Measurements from ENCODE around the gene CENPE.
A peak's percentile ranks its signal among the peaks of the same experiment; 100 is the strongest.

Gene CENPE

DNA sequence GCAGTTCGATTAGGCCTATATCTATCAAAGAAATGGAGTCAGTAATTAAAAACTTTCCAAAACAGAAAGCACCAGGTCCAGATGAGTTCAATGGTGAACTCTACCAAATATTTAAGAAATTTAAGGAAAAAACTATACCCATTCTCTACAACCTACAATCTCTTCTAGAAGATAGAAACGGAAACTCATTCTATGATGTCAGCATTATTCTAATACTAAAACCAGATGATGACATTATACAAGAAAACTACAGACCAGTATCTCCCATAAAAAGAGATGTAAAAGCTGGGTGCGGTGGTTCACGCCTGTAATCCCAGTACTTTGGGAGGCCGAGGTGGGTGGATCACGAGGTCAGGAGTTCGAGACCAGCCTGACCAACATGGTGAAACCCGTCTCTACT lies 69.0 kb downstream of the CENPE start:
- no peak for DNase-seq

DNA sequence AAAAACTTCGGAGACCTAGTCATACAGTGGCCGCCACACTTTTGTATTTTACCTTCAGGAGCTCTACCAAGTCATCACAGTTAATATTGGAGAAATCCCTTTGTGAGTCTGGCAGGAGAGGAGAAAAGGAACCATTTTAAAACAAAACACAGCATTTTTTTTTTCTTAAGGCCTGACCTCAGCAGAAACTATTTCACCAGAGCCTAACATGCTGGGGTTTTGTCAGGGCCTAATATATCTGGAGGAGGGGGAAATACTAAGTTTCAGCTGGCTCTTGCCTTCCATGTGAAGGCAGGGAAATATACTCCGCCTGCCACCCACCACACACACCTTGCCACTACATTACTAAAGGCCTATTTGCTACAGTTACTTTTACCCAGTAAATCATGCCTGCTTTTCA lies 72.0 kb downstream of the CENPE start:
- no peak for DNase-seq

DNA sequence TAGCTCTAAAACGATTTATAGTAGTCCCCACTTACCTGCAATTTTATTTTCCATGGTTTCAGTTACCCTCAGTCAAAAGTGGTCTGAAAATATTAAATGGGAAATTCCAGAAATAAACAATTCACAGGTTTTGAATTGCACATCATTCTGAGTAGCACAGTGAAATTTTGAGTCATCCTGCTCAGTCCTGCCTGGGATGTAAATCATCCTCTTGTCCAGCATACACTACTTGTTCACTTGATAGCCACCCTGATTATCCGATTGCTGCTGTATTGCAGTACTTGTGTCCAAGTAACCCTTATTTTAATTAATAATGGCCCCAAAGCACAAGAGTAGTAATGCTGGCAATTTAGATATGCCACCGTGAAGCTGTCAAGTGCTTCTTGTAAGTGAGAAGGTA lies 75.0 kb downstream of the CENPE start:
- no peak for DNase-seq

DNA sequence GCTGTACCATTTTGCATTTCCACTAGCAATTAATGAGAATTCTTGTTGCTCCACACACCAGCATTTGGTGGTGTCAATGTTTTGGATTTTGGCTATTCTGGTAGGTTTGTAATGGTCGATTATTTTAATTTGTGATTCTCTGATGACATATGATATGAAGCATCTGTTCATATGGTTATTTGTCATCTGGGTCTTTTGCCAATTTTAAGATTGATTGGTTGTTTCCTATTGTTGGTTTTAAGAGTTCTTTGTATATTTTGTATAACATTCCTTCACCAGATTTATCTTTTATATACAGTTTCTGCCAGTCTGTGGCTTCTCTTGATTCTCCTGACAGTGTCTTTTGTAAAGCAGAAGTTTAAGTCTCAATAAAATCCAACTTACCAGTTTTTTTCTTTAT lies 80.0 kb downstream of the CENPE start:
- DNase-seq: no peak

DNA sequence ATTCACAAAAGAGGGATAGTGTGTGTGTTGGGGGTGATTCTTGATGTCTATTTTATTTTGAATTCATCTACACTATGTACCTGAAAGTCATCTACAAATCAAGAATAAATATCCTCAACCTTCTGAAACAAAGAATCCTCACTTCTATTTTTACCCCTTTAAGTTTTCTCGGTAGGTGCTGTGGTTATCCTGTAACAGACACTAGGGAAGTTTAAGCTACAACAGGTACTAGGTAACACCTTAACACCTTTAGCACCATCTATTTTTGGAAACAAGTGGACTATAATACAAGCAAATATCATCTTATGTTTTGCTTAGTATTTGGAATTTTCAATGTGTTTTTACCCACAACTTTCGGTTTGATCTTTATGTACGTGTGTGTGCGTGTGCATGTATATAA lies 86.5 kb downstream of the CENPE start:
- DNase-seq: no peak

DNA sequence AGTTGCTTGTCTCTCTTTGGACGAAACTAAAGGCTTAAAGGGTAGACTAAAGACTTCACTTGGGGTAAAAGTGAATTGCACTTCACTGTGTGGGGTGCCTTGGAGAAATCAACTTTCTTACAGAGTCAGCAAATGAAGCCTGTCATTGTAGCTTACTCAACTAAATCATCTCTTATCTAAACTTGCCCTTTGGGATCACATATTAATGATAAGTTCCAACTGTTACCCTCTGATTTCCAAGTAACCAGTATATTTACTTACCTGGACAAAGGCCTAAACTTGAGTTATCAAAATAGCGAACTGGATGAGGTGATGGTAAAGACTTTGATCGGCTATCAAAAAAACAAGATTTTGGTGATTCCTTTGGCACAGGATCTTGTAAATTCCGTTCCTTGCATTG lies 89.6 kb downstream of the CENPE start:
- DNase-seq: no peak

DNA sequence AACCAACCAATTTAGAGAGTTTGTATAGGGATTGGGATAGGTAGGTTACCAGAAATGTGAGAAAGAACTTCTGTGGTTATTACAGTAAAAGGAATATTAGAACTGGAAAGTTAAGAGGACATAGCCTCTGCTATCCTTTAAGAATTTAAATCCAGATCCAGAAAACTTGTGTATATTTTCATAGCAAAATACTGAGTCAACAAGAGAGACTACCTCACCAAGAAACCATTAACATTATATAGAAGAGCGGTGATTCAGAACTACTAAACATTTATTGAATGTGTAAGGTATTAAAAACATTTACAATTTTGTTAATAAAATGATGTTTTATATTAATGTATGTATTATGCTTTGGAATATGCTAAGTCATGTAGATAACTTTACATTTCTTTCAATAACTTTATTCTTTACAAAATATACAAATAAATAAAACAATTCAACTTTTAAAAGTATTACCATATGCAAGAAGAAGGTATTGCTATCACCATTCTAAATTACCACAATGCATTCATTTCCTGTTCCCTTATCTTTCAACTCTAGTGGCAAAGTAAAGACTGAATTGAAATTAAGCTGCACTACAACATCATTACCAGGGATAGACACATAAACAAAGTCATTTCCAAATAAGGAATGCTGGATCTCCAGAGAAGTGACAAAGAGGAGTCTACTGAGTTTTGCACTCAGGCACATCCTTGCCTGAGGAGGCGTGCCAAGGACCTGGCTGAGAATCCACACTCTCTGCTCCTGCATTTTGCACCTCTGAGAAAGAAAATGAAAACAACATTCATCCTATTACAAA lies 92.4 kb downstream of the CENPE start:
- no peak for DNase-seq

DNA sequence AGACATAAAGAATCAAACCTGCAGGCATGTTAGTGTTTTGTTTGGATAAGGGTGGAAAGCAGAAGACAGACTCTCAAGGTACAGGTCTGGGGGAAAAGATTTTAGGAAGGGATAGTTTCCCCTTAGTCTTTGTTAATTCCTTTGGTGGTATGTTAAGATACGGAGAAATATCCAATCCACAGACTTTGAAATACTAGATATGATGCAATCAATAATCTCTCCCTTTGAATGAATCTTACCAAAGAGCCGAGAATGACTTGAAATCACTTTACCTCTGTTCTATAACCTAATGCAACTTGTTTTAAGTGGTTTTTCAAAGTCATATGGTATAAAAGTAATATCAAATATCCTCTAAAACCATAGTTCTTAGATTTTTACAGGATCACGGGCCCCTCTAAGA lies 93.3 kb downstream of the CENPE start:
- DNase-seq: no peak

DNA sequence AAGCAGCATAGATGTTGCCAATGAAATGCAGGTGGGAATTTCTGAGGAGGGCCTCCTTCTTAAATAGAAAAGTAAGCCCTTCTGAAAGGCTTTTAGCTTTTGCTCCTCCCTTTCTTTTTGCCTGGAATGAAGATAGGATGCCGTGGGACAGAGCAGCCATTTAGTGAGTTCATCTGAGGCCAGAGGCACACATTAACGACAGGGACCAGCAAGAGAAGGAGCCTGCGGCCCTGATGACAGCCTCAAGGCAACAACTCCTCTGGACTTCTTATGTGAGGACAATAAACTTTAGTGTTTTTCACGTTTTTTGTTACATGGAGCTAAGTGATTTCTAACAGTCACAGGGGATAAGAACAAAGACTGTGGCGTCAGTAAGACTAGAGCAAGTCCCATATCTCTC lies 97.5 kb downstream of the CENPE start:
- DNase-seq: no peak

DNA sequence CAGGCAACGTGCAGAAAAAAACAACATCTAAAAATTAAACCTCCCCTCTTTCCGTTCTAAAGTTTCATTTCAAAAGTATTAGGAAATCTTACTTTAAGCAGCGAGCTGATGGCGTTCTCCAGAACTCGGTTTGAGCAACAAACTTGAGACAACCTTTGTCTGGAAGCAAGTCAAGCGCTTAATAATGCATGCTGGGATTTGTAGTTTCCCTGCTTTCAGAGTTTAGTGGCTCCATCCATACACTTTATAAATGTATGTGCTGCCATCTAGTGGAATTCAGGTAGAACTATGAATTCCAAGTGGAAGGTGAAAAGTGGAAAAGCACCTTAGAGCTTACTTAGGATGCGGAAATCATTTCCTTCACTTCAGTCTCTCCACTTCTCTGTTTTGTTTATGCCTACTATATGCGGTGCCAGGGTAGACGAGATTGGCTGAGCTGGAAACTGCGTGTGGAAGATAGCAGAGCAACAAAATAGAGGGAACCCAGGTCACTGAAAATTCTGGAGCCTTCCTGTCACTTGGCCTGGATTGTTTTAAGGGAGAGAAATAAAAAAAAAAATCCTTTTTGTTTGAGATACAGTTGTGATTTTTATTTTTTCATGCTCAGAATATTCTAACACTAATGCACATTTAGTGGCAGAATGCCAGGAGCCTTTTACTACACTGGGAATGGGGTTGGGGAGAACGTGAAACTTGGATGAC lies 98.3 kb downstream of the CENPE start, which contains the start of gene BDH2:
Gene BDH2 (minus strand): TSS at position 144 of the 702 bp plus-strand sequence. CDS start 3,580 bp downstream, outside the sequence.
- DNase-seq: peak; percentile 74

DNA sequence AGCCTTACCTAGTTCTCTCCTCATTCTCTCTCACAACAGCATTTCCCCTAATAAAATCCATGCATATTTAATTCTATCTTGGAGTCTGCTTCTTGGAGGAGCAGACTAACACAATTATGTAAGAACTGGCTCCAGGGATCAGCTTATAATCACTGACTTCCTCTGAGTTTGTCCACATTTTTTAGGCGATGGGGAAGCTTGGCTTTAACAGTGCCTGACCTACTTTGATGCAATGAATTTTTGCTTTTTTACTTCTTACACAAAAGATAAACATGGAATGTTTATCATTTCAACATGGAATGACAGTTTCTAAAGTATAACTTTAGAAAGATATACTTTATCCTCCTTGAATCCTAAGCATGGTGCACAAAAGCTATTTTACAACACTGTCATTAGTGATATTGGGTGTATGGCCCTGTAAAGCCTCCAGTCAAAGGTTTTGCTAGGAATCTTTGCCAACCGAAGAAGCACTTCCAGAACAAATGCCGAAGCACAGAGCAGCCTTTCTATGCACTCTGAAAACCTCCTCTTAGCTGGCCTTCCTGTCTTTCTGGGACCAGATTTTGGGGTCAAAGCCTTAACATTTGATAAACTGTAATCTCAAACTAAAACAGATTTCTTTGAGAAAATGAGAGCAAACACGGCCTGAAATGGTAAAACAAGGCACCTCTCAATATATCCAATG lies 99.2 kb downstream of the CENPE start:
- no peak for DNase-seq

DNA sequence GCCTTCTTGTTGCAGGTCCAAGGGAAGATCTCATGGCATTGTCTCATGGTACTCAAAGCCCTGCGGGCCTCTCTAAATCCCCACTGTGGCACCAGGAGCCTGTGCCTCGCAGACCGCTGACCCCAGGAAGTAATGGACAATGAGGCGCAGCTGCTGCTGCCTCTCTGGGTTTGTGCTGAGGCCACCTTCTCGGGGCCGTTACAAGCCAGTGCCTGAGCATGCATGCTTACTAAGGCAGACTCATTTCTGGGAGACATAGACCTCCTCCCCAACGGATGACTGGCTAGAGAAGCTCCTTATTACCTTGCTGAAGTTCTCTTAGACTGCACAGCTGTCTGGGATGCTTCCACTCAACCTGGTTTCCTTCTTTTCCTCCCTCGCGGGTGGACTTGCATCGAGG lies 99.8 kb downstream of the CENPE start:
- no peak for DNase-seq

DNA sequence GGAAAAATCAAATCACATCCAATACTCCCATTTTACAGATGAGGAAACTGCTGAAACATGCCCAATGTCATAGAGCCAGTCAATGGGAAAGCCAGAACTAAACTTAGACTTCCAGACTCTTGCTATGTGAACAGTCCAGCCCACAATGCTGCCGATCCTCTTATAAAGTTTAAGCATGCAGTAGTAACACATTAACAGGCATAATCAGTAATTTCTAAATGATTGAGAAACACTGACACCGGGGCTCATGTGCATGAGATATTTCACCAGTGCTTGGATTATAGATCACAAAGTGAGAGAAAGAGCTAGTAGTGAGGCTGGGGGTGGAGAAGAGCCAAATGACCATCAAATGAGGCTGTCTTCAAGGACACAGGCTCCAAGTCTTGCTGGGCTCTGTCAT lies 101.0 kb downstream of the CENPE start:
- no peak for DNase-seq

DNA sequence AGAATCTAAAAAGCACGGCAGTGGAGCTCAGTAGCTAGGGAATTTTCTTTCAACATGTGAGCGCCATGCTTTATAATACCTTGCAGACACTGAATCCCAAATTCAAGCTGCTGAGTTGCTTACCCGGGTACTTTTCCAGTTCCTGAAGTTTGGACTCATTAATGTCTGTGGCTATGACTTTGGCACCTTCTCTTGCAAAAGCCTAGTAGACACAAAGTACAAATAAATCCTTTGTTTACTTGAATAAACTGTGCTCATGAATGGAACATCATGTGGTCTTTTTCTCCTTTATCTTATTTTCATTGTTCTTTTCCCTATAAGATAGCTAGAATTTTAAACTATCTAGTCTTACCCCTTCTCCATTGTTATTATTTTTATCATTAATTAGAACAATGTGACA lies 103.1 kb downstream of the CENPE start:
- no peak for DNase-seq

DNA sequence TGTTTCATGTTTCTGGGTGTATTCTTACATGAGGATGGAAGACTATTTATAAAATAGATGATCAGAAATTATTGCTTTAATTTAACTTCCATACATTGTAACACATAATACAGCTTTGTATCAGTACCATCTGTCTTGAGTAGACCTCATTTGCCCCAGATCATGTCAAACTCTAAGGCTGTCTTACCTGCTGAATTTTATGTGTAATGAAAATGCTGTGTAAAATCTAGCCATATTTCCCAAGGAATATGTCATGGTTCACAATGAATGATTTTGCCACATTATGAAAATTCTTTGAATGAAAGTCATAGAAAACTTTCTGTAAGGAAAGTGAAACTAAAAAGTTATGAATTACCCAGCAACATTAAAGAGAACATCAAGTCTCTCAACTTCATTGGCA lies 105.9 kb downstream of the CENPE start:
- no peak for DNase-seq

DNA sequence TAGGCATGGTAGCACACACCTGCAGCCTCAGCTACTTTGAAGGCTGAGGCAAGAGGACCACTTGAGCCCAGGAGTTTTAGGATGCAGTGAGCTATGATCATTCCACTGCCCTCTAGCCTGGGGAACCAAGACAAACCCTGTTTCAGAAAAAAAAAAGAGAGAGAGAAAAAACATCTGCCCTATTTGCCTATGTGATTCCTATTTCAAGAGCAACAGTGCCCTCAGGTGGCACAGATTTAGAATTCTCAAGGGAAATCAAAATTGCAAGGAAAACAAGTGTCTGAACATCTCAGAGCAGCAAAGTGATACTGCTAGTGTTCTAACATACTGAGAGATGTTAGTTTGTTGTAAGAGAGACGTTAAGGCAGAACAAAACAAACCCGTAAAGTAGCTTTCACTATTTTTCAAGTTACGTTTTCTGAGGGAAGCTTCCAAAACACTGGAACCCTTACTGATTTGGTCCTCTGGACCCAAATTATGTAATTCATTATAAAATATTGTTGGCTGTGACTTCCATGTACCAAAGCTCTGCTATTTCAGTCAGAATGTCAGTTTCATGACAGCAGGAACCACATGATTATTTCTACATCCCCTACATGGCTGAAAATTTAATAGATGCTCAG lies 106.4 kb downstream of the CENPE start:
- peak; percentile 32 for DNase-seq

DNA sequence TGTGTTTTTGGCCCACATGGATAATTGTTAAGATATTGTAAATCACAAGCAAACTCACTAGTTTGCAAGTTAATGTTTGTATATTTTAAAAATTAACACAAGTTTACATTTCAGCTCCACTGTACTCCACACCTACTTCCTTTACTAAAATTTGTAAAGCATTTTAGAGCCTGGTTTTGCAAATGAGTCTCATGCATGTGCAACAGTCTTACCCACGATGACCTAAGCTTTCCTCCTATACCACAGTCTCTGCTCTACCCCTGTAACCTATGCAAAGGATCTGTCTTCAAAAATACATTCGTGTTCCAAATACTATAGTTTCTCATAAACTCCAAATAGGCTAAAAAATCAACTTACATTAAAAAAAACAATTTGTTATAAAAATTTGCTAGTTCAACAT lies 108.7 kb downstream of the CENPE start:
- DNase-seq: no peak

DNA sequence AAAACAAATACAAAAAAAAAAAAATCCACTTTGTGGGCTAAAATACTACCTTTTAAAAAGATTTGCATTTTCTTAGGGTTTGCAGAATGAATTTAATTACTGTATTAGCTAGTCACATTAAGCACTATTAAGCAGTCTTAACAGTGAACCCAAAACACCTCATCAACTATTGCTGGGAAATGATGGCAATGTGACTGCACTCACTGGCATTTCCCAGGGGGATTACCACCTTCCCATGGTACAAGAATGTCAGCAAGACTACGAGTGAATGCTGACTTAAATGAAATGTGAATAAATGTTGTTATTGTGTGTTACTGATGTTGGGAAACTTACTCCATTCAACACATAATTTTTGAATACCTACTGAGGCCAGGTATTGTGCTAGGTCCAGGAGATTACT lies 111.6 kb downstream of the CENPE start:
- no peak for DNase-seq

DNA sequence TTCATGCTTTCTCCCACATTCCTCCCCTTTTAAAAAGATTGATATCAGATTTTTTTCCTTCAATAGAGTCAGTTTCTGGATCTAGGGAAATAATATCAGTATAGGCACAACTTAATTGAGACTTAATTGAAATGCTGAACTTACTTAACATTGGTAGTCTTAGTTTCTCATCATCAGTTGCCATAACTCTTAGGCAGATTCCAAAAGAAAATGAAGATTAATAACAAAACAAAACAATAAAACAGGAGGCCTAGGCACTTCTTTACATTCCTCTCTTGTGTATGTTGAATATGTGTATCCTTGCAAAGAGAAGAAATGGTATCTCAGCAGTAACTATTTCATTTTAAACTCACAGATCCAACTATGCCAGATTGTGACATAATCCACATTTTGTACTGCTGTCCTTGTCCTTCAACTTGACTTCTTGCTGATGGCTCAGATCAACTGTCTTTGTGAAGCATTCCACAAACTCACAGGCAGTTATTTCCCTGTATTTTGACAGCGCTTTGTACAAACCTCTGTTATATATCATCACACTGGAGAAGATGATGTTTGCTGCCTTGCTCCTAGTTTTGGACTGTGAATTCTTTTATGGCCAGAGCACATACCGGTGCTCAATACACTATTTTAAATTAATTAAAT lies 112.5 kb downstream of the CENPE start:
- DNase-seq: no peak

DNA sequence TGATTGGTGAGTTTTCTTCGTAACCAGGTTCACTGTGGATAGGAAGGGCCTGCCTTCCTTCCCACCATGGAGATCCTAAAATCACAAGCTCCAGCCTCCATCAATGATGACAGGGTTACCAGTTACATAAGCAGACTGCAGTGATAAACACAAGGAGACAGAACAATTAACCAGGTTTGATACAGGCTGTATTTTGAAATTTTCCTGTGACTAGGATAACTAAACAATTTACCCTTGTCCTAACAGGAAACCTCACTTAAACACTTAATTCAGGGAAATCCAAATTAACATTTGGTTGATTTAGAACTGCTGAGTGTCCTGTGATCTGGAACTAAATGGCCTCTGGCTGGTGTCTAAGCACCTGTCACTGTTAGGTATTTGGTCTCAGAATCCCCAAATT lies 118.5 kb downstream of the CENPE start:
- DNase-seq: no peak

DNA sequence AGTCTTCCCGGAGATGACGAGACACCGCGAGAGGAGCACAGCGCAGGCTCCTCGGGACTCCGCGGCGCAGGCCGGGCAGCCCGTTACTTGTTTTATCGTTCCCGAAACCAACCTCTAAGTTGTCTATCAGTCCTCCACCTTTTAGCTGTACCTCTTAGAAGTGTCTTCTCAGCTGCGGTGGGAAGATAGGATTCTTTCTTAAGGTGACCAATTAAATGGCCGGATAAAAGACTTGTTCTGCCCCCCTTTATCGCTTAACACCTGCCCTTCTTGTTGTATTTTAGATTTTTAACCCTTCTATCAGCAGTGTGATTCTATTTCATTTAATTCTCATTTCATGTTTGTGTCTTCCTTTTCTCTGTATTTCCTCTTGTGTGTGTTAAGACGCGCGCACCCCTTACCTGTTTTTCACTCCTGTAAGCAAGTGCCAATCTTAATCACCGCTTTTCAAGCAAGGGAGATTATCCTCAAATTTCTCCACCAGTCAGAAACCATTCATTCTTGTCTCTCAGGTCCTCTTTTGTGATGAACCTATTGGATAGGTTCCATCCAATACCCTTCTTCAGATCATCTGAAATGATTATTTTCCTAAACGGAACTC lies 121.3 kb downstream of the CENPE start, which contains the start of gene SLC9B2:
Gene SLC9B2 (minus strand): TSS at position 15 of the 601 bp plus-strand sequence. CDS start 9,211 bp downstream, outside the sequence.
- DNase-seq: no peak

Measured in GDM1 (cell line).